ENCODE data around the gene SLC6A8.
"Not testable (repeated sequence)": the region's sequence is repeated elsewhere in the genome, so short reads cannot be mapped to it uniquely, and the experiment has no call there.

SLC6A8 gene

DNA sequence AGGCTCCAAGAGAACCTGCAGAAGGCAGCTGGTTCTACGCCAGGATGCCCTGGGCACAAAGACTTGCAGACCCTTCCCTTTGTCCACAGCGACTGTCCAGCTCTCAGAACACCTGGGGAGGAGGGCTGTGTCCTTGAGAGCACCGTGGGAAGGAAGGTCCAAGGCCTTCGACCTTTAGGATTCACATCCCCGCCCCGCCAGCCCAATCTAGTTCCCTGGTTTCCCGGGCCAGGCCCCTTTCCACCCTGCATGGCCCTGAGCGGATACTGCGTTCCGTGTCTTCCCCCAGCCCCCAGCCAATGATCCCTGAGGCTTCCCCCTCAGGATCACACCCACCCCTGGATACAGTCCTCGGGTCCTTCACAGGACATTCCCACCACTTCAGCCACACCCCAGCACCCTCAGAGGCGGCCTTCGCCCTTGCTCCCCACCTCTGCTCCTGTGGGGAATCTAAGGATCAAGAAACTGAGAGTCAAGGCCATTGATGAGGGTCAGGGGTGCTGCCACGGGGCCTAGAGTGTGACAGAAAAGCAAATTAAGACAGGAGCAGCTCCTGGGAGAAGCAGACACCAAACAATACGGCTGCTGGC, 46.0 kb downstream of the SLC6A8 start:
- no peak for DNase-seq

DNA sequence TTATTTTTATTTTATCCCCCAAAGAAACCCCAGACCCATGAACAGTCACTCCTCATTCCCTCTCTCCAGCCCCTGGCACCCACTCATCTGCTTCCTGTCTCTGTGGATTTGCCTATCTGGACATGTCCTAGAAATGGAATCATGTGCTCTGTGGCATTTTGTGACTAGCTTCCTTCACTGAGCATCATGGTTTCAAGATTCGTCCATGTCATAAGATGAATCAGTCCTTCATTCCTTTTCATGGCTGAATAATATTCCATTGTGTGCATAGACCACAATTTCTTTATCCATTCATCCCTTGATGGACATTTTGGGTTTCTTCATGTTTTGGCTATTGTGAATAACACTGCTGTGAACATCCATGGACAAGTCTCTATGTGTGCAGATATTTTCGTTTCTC, 47.1 kb downstream of the SLC6A8 start:
- no peak for DNase-seq

DNA sequence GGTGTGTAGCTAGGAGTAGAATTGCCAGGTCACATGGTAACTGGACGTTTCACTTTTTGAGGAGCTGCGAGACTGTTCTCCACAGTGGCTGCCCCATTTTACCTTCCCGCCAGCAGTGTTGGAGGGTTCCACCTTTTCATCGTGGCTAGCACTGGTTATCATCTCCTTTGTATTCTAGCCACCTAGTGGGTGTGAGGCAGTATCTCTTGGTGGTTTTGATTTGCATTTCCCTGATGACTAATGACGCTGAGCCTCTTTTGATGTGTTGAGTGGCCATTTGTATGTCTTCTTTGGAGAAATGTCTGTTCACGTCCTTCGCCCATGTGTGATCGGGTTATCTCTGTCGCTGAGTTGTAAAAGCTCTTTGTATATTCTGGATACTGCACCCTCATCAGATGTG, 47.5 kb downstream of the SLC6A8 start:
- no peak for DNase-seq

DNA sequence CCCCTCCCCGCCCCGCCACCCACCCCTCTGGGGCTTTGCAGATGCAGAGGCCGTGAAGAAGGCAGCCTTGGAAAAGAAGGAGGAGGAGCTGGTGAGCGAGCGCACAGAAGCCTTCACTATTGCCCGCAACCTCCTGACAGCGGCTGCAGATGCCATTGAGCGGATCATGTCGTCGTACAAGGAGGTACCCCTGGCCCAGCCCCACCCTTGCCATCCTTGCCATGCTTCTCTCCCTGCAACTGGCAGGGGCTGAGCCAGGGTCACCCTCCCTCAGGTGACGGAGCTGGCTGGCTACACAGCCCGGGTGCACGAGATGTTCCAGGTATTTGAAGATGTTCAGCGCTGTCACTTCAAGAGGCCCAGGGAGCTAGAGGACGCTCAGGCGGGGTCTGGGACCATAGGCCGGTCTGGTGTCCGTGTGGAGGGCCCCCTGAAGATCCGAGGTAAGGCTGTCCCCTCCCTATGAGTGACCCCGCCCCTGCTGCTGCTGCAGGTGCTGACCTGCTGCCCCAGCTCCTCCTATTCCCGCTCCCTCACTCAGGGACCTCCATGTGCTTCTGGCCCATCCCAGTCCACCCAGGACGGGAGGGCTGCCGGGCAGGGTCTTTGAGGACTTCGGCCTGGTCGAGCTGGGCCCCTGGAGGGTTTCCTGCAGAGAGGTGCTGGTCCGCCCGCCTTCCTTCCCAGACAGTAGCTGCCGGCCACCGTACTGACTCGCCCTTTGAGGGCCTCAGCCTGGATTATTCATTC, 48.5 kb downstream of the SLC6A8 start:
- DNase-seq: no peak

DNA sequence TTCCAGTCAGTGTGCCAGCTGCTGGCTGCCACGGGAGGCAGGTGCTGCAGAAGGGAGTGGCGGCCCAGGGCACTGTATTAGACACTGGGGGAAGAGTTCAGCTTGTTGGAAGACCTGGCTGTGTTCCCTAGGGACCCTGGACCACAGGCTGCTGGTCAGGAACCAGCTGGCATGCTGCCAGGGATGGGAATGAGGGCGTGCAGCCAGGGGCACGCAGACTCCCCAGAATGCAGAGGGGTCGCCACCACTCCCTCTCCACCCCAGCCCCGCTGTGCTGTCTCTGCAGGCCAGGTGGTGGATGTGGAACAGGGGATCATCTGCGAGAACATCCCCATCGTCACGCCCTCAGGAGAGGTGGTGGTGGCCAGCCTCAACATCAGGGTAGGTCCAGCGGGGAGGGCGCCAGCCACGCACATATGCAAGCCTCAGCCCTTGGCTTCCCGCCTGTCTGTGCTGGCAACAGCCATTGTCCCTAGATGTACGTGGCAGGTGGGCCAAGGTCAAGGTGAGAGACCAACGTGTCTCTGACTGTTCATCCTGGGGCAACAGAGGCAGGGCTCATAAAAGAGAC, 49.2 kb downstream of the SLC6A8 start:
- no peak for DNase-seq

DNA sequence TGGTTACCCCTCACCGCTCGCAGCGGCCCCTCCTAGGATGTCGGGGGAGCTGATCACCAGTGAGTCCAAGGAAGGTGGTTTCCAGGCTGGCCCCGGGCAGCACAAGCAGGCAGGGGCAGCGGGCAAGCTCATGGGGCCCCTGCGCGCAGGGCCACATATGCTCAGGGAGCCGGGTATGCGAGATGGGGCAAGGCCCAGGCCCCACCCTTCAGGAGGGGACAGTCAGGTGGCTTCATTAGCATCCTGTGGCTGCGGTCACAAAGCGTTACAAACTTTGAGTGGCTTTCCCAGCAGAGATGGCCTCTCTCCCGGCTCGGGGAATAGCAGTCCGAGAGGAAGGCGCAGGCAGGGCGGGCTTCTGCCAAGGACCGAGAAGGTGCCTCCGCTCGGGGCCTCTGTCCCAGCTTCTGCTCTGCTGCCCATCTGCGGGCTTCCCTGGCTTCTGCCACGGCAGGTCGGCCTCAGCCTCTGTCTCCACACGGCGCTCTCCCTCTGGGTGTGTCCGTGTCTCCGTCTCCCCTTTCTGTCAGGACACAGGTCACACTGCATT, 50.4 kb downstream of the SLC6A8 start:
- DNase-seq: no peak

DNA sequence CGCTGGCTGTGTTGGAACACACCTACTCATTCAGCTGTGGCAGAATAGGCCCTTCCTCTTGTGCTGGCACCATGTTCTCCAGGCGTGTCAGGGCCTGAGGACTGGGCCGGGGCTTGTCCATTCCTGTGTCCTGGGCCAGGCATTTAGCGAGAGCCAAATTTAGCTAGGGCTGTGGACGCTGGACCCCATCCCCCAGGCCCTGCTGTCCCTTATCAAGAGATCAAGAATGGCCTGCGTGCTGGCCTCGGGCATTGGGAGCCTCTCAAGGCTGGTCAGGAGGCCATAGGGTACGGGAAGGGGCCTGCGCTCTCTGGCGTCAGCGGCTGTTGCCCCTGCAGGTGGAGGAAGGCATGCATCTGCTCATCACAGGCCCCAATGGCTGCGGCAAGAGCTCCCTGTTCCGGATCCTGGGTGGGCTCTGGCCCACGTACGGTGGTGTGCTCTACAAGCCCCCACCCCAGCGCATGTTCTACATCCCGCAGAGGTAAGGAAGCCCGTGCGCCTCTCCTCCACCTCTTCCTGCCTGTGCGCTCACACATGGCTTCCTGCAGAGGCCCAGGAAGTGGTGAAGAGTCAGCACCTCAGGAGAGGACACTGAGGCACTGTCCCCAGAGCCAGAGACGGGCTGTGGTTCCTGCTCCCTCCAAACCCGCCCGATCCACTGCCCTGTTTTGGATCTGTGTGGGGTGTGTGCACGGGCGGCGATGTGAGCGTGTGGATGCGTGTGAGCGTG, 52.2 kb downstream of the SLC6A8 start:
- no peak for DNase-seq

DNA sequence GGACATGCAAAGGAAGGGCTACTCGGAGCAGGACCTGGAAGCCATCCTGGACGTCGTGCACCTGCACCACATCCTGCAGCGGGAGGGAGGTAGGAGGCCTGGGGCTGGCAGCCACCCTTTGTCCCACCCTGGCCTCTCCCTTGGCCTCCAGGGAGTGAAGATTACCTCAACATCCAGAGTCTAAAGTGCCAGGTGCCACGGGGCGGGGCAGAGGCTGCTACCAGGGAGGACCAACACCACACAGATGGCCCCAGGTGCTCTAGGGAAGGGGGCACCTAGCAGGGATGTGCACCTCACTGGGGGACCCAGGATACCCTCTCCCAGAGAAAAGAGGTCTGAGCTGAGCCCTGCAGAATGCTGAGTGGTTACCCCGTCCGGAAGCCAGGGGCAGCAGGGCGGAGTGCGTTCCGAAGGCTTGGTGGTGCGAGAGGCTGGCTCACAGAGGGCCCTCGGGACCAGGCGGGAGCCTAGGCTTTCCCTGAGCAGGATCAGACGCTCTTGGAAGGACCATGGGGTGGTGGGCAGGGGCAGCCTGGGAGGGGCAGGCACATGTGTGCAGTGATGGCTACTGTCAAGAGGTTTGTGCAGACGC, 53.0 kb downstream of the SLC6A8 start:
- no peak for DNase-seq

DNA sequence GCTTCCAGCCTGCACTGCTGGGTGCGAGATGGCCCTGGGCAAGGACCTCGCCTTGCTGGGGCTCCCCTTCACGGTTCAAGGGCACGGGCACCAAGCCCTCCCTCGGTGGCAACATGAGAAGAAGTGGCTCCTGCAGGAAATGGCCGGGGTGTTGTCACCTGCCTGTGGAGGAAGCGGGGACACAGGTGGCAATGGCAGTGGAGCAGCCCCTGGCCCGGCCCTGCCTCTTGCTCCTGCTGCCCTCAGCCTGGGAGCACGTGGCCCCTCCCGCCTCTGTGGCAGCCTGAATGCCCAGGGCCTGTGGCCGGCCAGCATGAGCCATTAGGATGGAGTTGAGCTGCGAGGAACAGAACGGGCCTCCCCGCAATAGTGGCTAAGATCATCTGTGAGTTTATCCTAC, 53.7 kb downstream of the SLC6A8 start:
- DNase-seq: no peak

DNA sequence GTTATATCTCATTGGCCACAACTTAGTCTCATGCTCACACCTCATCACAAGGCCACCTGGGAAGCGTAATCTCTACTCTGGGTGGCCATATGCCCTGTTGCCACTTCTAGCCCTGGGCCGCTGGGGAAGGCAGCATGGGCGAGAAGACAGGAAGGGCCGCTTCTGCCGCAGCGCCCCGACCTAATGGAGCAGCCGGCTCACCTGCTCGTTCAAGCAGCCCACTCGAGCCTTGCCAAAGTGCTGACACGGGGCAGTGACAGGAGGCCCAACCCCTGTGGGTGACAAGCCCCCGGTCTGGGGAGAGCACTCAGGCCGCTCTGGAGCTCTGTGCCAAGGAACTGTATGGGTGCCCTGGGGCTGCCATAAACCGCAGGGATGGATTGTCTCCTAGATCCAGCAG, 54.4 kb downstream of the SLC6A8 start:
- DNase-seq: not testable (repeated sequence)

DNA sequence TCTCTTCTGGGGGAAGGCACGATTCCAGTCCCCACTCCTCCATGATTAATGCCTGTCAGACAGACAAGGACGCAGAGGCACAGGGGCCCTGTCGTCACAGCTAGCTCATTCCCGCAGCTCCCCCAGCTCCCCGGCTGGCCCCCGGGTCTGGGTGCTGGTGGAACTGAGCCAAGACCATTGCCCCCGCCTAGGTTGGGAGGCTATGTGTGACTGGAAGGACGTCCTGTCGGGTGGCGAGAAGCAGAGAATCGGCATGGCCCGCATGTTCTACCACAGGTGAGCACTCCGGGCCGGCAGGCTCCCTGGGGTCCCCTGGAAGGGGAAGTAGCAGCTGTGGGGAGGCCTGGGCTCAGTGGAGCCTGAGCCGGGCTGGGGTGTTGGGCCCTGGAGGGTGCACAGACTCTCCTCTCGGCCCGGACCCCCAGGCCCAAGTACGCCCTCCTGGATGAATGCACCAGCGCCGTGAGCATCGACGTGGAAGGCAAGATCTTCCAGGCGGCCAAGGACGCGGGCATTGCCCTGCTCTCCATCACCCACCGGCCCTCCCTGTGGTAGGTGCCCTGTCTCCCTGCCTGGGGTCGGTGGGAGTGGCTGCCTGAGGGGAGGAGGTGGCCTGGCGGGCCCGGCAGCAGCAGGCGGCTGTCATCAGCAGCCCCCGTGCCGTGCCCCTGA, 55.2 kb downstream of the SLC6A8 start:
- not testable (repeated sequence) for DNase-seq

DNA sequence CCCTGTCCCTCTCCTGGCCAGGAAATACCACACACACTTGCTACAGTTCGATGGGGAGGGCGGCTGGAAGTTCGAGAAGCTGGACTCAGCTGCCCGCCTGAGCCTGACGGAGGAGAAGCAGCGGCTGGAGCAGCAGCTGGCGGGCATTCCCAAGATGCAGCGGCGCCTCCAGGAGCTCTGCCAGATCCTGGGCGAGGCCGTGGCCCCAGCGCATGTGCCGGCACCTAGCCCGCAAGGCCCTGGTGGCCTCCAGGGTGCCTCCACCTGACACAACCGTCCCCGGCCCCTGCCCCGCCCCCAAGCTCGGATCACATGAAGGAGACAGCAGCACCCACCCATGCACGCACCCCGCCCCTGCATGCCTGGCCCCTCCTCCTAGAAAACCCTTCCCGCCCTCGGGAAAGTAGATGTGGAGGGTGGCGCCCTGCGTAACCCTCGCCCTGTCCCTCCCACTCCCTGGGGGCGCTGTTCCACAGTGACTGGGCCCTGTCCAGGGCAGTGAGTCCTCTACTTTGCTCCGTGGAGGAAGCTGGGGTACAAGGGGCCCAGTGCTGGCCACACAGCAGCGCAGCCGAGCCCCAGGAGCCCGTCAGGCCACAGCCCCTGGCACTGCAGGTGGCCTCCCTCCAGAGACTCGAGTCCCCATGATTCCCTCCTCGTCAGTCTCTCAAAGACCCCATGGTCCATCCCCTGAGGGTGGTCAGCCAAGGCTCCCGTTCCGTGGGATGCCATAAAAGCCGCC, 55.9 kb downstream of the SLC6A8 start:
- not testable (repeated sequence) for DNase-seq

DNA sequence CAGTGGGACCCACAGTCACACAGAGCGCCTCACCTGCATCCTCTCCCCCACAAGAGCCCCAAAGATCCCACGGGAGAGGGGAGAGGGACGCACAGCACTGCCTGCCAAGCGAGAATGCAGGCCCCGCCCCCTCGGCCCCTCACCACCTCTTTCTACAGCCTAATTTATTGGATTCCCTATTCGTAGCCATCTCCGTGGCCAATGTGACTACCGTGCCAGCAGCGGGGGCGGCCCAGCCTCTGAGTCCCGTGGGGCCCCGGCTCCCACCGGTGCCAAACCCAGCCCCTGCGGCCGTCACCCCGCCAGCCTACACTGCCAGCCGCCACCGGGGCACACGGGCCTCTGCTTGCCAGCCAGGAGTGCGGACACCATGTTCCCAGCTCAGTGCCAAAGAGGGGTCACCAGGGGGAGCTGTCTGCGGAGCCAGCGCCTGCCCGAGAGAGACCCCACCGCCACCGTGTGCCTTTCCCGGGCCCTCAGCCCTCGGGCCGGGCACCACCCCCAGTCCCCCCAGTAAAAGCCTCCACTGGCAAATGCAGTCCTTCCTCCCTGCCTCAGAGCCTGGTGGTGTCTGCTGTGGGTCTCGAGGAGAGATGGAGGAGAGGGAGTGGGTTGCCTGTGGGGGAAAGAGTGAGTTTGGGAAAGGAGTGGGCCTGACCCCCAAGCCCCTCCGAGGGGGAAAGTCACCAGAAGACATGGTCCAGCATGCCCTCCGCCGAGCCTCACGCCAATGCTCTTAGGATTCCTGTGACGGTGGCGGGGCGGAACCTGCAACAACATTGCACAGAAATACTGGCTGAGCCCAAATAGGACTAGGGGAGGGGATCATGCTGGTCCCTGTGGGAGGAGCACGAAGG, 56.7 kb downstream of the SLC6A8 start:
- DNase-seq: no peak

DNA sequence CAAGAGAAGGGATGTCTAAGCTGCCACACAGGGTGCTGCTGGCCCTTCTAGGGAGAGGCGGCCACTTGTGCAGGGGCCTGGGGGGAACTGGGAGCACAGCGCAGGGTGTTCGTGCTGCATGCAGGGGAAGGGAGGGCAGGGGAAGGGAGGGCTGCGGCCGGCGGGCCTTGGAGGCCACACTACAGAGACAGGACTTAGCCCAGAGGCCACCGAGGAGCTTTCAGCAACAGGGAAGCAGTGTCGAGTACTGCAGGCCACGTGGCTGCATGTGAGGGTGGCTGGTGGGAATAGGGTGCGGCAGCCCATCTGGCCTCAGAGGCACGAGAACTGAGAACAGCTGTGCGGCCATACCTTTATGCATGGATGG, 57.3 kb downstream of the SLC6A8 start:
- DNase-seq: not testable (repeated sequence)

All from NCI-H524 (cell line).